A673 (cell line): Measurements from ENCODE around the gene SCNN1G. TPM values are rescaled to one million over a fixed set of nuclear protein-coding genes. Genes with fewer than 3 reads are reported as not detected.

ENCODE experiments used
- BruUV-seq: library from RNA; stranded (reverse); fragments of 400-500 nt; replicated peaks from 2 replicates; lab custom pipeline; 2021; lab: Mats Ljungman, UMichigan
- CTCF ChIA-PET: fragments of 300-600 bp; sonication (Branson Sonifier 250); formaldehyde crosslinking; loops from one replicate; lab custom pipeline; 2022; ENCODE audit warnings: antibody characterized with exemption; lab: Charles Lee
- POLR2A ChIA-PET: fragments of 300-600 bp; sonication (Branson Sonifier 250); formaldehyde crosslinking; loops from one replicate; lab custom pipeline; 2022; ENCODE audit warnings: antibody characterized with exemption; ENCODE audit not compliant: low non-redundant PET; lab: Charles Lee
- DNase-seq: peaks from one replicate; pipeline ENCODE4 v3.0.0-alpha.2; 2015; ENCODE audit warnings: low spot score
- H3K27ac ChIP-seq: fragments of 200-600 bp; sonication (generic); 2 replicates; pipeline ENCODE4 v1.5.1; 2016; ENCODE audit warnings: mixed run types, low read depth, mild to moderate bottlenecking, mixed read lengths, antibody characterized with exemption, low read length; ENCODE audit not compliant: poor library complexity, severe bottlenecking
- H3K27me3 ChIP-seq: fragments of 200-600 bp; sonication (generic); replicated peaks from 2 replicates; pipeline ENCODE4 v1.6.1; 2017; ENCODE audit warnings: mixed run types, low read depth, mild to moderate bottlenecking, mixed read lengths, antibody characterized with exemption, low read length; ENCODE audit not compliant: insufficient read depth, poor library complexity
- H3K36me3 ChIP-seq: fragments of 200-600 bp; sonication (generic); 2 replicates; pipeline ENCODE4 v1.6.1; 2016; ENCODE audit warnings: mixed run types, mild to moderate bottlenecking, mixed read lengths, antibody characterized with exemption, low read length; ENCODE audit not compliant: insufficient read depth, poor library complexity, severe bottlenecking
- H3K4me1 ChIP-seq: fragments of 200-600 bp; sonication (generic); 2 replicates; pipeline ENCODE4 v1.6.1; 2017; ENCODE audit warnings: mixed run types, mild to moderate bottlenecking, mixed read lengths, antibody characterized with exemption, low read length; ENCODE audit not compliant: insufficient read depth, poor library complexity, severe bottlenecking
- H3K4me3 ChIP-seq: fragments of 200-600 bp; sonication (generic); 2 replicates; pipeline ENCODE4 v1.5.1; 2016; ENCODE audit warnings: low read depth, mixed run types, mild to moderate bottlenecking, mixed read lengths, low read length; ENCODE audit not compliant: poor library complexity, severe bottlenecking
- H3K9me3 ChIP-seq: fragments of 200-600 bp; sonication (generic); 2 replicates; pipeline ENCODE4 v1.6.1; 2016; ENCODE audit warnings: mixed run types, low read depth, mild to moderate bottlenecking, mixed read lengths, antibody characterized with exemption, low read length; ENCODE audit not compliant: poor library complexity, severe bottlenecking
- EZH2 ChIP-seq: fragments of 200-600 bp; sonication (generic); IDR thresholded peaks from 2 replicates; pipeline ENCODE4 v1.6.1; 2017; ENCODE audit warnings: borderline replicate concordance, low read depth, mild to moderate bottlenecking, mixed read lengths, antibody characterized with exemption, low read length; ENCODE audit not compliant: poor library complexity, severe bottlenecking
- intact Hi-C: fragments of 100-400 bp; cut with micrococcal nuclease; formaldehyde crosslinking; loops from one replicate; pipeline ENCODE4 v1.10.0; 2022; ENCODE audit not compliant: unreplicated experiment
- total RNA-seq: library from RNA; stranded (reverse); gene quantifications from 2 replicates; pipeline ENCODE4 v1.2.3, GENCODE V29; 2021
- TF ChIP-seq, protein P1 (sequence below): fragments of 300-800, 200-600 bp; sonication (generic); conservative IDR thresholded peaks from 2 replicates; pipeline ENCODE4 v1.5.1; 2017; ENCODE audit warnings: low read depth, mild to moderate bottlenecking, antibody characterized with exemption, low read length, moderate library complexity, mixed read lengths

The SCNN1G gene
- total RNA-seq, 1 experiment from 2014 or later, result 22.3 TPM

DNA sequence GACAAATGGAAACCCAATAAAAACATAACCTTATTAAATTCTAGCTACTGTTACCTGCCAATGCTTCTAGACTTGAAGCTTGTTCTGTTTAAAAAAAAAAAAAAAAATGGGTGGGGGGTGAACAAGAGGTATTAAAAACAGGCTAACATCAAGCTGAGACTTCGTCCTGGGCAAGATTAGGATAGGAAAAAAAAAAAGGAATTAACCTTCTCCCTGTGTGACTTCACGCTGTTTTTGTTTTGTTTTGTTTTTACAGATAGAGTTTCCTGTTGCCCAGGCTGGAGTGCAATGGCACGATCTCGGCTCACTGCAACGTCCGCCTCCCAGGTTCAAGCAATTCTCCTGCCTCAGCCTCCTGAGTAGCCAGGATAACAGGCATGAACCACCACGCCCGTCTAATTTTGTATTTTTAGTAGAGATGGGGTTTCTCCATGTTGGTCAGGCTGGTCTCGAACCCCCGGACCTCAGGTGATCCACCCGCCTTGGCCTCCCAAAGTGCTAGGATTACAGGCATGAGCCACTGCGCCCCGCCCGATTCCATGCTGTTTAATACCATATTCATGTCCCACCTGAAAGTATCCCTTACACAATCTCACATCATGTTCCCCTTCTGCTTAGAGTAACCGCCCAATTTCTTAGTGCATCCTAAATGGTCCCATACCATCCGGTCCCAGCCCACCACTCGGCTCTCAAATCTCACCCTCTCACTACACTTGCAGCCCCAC, 35.5 kb upstream of the SCNN1G start:
- peak overlapping the region; percentile 38 for H3K27ac ChIP-seq
- no peak for TF ChIP-seq EZH2
- TF ChIP-seq, protein P1, sequence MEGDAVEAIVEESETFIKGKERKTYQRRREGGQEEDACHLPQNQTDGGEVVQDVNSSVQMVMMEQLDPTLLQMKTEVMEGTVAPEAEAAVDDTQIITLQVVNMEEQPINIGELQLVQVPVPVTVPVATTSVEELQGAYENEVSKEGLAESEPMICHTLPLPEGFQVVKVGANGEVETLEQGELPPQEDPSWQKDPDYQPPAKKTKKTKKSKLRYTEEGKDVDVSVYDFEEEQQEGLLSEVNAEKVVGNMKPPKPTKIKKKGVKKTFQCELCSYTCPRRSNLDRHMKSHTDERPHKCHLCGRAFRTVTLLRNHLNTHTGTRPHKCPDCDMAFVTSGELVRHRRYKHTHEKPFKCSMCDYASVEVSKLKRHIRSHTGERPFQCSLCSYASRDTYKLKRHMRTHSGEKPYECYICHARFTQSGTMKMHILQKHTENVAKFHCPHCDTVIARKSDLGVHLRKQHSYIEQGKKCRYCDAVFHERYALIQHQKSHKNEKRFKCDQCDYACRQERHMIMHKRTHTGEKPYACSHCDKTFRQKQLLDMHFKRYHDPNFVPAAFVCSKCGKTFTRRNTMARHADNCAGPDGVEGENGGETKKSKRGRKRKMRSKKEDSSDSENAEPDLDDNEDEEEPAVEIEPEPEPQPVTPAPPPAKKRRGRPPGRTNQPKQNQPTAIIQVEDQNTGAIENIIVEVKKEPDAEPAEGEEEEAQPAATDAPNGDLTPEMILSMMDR, result no peak
- CTCF ChIA-PET, result interaction anchor here (0.5 to 0.6 kb wide), 2 partner anchors 11 to 63 kb away, joined by 3 to 8 read pairs; no protein-coding TSS in a partner anchor
- no peaks in the 10 kb centered on the region for H3K27me3 ChIP-seq
- no TSS peak for BruUV-seq
- no peaks in the 10 kb centered on the region for H3K9me3 ChIP-seq
- POLR2A ChIA-PET, result no interaction called here
- H3K36me3 ChIP-seq, result no peaks in the 10 kb centered on the region
- peak overlapping the region; percentile 75 for H3K4me3 ChIP-seq
- DNase-seq, result no peak
- intact Hi-C loops, result no loop called here
- H3K4me1 ChIP-seq, result peaks cover 57% of the 10 kb centered on the region

DNA sequence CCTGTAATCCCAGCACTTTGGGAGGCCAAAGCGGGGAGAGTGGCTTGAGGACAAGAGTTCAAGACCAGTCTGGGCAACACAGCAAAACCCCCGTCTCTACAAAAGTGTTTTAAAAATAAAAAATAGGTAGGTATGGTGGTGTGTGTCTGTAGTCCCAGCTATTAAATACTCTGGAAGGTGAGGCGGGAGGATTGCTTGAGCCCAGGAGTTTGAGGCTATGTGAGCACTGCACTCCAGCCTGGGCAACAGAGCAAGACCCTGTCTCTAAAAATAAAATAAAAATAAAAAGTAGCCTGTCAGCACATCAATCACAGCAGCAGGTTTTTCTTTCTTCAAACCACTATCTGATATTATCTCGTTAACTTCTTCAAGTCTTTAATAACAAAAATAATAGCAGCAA, 34.9 kb upstream of the SCNN1G start:
- no peaks in the 10 kb centered on the region for H3K27me3 ChIP-seq
- peak overlapping the region; percentile 75 for H3K4me3 ChIP-seq
- DNase-seq, result no peak
- CTCF ChIA-PET, result no interaction called here
- BruUV-seq, result TSS peak; percentile 41
- intact Hi-C loops, result no loop called here
- peak overlapping the region; percentile 18 for H3K27ac ChIP-seq
- no peak for TF ChIP-seq EZH2
- TF ChIP-seq, protein P1, result no peak
- POLR2A ChIA-PET, result no interaction called here
- peaks cover 52% of the 10 kb centered on the region for H3K4me1 ChIP-seq
- no peaks in the 10 kb centered on the region for H3K9me3 ChIP-seq
- no peaks in the 10 kb centered on the region for H3K36me3 ChIP-seq

DNA sequence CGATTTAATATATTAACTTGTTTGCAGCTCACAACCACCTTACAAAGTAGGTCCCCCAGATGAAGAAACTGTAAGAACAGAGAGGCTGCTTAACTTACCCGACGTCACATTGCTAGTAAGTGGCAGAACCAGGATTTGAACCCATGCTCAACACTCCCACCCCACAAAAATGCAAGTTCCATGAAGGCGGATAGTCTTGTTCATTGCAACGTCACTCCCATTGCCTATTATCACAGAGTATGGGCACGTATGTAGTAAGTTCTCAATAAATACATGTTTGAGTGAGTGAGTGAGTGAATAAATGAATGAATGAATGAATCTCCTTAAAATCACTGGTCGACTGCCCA, 34.4 kb upstream of the SCNN1G start:
- peak; percentile 39 for DNase-seq

More for the DNA sequence above, 34.4 kb upstream of the SCNN1G start:
- intact Hi-C loops, result no loop called here
- POLR2A ChIA-PET, result no interaction called here
- Histone ChIP-seq H3K27me3 (no peaks in the 10 kb centered on the region), H3K4me3 (peak overlapping the region; percentile 75), H3K9me3 (no peaks in the 10 kb centered on the region), H3K36me3 (no peaks in the 10 kb centered on the region), H3K27ac (peak overlapping the region; percentile 67), H3K4me1 (peaks cover 49% of the 10 kb centered on the region)
- TF ChIP-seq, protein P1, result no peak
- TF ChIP-seq EZH2, result no peak
- no TSS peak for BruUV-seq
- CTCF ChIA-PET, result no interaction called here
